ACC112 (cell line): ENCODE results near the gene NME7.
A peak's percentile ranks its signal among the peaks of the same experiment; 100 is the strongest.
"Not testable (repeated sequence)": the region's sequence is repeated elsewhere in the genome, so short reads cannot be mapped to it uniquely, and the experiment has no call there.

ENCODE experiments used
- H2AFZ ChIP-seq: fragments of 200-600 bp; sonication (generic); one replicate; pipeline ENCODE4 v1.6.0; 2017; ENCODE audit warnings: antibody characterized with exemption, low read length; ENCODE audit not compliant: unreplicated experiment
- H3K27ac ChIP-seq: fragments of 200-600 bp; sonication (generic); 2 replicates; pipeline ENCODE4 v1.5.1; 2014; ENCODE audit warnings: low read depth, mild to moderate bottlenecking, antibody characterized with exemption, low read length, moderate library complexity
- H3K27me3 ChIP-seq: fragments of 200-600 bp; sonication (generic); 2 replicates; pipeline ENCODE4 v1.6.1; 2014; ENCODE audit warnings: mild to moderate bottlenecking, antibody characterized with exemption, low read length, moderate library complexity, mixed read lengths; ENCODE audit not compliant: insufficient read depth
- H3K36me3 ChIP-seq: fragments of 200-600 bp; sonication (generic); 2 replicates; pipeline ENCODE4 v1.6.1; 2016; ENCODE audit warnings: mild to moderate bottlenecking, antibody characterized with exemption, low read length, moderate library complexity, mixed read lengths; ENCODE audit not compliant: insufficient read depth
- H3K4me1 ChIP-seq: fragments of 200-600 bp; sonication (generic); one replicate; pipeline ENCODE4 v1.6.1; 2016; ENCODE audit warnings: low read length, mixed read lengths; ENCODE audit not compliant: insufficient read depth, unreplicated experiment, control insufficient read depth
- H3K4me3 ChIP-seq: fragments of 200-600 bp; sonication (generic); 2 replicates; pipeline ENCODE4 v1.5.1; 2014; ENCODE audit warnings: mild to moderate bottlenecking, low read depth, low read length
- H3K79me2 ChIP-seq: fragments of 200-600 bp; sonication (generic); one replicate; pipeline ENCODE4 v1.6.0; 2016; ENCODE audit warnings: low read length; ENCODE audit not compliant: control insufficient read depth, unreplicated experiment, insufficient read depth

Gene NME7

GRCh38 chr1:169342096-169342495 lies 25.5 kb downstream of the NME7 start:
- not testable (repeated sequence) for H3K27ac ChIP-seq, H2AFZ ChIP-seq, H3K4me1 ChIP-seq, H3K27me3 ChIP-seq, H3K79me2 ChIP-seq, H3K36me3 ChIP-seq, H3K4me3 ChIP-seq

DNA sequence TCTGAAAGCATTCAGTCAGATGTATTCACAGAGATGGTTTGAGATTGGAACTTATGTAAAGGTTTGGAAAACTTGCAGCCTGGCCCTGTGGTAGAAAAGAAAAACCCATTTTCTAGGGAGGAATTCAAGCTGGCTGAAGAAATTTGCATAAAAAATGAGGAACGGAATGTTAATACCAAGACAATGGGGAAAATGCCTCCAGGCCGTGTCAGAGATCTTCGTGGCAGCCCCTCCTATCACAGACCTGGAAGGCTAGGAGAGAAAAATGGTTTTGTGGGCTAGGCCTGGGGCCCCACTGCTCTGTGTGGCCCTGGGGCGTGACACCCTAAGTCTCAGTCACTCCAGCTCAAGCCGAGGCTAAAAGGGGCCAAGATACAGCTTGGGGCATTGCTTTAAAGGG lies 26.7 kb downstream of the NME7 start:
- Histone ChIP-seq H3K36me3 (no peaks in the 10 kb centered on the region), H3K79me2 (peaks cover 4% of the 10 kb centered on the region), H3K4me3 (no peak overlapping the region), H3K27ac (no peak overlapping the region), H3K27me3 (no peaks in the 10 kb centered on the region), H3K4me1 (no peaks in the 10 kb centered on the region), H2AFZ (no peak overlapping the region)

DNA sequence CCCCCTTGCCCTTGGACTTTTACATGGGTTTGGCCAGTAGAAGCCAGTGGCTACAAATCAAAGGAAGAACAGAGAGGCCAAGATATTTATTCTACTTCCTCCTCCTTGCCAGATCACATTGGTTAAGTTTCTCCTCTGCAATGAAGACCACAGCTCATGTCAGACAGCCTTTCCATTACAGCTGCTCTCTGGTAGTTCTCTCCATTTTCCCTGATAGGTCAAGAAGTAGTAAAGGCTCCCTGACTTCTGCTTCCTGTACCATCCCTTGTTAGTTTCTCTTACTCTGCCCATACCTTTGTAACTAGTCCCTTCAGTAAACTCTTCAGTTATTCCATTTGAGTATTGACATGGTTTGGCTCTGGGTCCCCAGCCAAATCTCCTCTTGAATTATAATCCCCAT lies 27.8 kb downstream of the NME7 start:
- no peaks in the 10 kb centered on the region for H3K4me1 ChIP-seq
- no peak overlapping the region for H3K4me3 ChIP-seq
- H3K27ac ChIP-seq, result no peak overlapping the region
- no peaks in the 10 kb centered on the region for H3K36me3 ChIP-seq
- no peaks in the 10 kb centered on the region for H3K27me3 ChIP-seq
- no peak overlapping the region for H2AFZ ChIP-seq
- peaks cover 4% of the 10 kb centered on the region for H3K79me2 ChIP-seq

DNA sequence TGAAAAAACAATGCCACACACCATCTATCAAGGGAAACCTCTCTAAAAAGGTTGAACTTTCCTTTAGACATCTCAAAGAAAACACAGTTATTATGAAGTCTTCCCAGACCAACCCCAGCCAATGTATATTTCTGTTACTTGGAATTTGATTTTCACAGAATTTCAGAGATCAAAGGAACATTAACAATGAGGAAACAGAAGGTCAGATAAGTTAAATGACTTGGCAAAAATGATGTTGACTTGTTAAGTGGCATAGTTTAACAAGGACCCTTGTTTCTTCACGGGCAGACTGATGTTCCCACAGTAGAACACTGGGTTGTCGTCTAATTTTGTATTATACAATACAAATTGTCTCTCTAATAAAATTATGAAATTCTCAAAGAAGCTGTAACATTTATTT lies 29.0 kb downstream of the NME7 start:
- no peak overlapping the region for H3K4me3 ChIP-seq
- no peak overlapping the region for H2AFZ ChIP-seq
- H3K79me2 ChIP-seq, result peaks cover 4% of the 10 kb centered on the region
- no peaks in the 10 kb centered on the region for H3K4me1 ChIP-seq
- no peaks in the 10 kb centered on the region for H3K27me3 ChIP-seq
- no peak overlapping the region for H3K27ac ChIP-seq
- no peaks in the 10 kb centered on the region for H3K36me3 ChIP-seq

DNA sequence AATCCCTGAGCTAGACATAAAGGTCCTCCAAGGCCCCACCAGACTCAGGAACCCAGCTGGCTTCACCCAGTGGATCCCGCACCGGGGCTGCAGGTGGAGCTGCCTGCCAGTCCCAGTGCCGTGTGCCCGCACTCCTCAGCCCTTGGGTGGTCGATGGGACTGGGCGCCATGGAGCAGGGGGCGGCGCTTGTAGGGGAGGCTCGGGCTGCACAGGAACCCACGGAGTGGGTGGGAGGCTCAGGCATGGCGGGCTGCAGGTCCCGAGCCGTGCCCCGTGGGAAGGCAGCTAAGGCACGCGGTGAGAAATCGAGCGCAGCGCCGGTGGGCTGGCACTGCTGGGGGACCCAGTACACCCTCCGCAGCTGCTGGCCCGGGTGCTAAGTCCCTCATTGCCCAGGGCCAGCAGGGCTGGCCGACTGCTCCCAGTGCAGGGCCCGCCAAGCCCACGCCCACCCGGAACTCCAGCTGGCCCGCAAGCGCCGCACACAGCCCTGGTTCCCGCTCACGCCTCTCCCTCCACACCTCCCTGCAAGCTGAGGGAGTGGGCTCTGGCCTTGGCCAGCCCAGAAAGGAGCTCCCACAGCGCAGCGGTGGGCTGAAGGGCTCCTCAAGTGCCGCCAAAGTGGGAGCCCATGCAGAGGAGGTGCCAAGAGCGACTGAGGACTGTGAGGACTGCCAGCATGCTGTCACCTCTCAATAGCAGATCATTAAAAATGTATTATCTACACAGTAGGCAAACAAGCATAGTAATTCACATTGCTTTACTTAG lies 30.5 kb downstream of the NME7 start:
- H3K79me2 ChIP-seq, H3K27ac ChIP-seq, H3K4me3 ChIP-seq, H3K36me3 ChIP-seq, H3K27me3 ChIP-seq, H3K4me1 ChIP-seq, H2AFZ ChIP-seq: not testable (repeated sequence)

DNA sequence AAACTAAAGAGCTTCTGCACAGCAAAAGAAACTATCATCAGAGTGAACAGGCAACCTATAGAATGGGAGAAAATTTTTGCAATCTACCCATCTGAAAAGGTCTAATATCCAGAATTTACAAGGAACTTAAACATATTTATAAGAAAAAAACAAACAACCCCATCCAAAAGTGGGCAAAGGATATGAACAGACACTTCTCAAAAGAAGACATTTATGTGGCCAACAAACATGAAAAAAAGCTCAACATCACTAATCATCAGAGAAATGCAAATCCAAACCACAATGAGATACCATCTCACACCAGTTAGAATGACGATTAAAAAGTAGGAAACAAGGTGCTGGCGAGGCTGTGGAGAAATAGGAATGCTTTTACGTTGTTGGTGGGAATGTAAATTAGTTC lies 32.9 kb downstream of the NME7 start:
- H3K4me3 ChIP-seq, H3K27ac ChIP-seq, H2AFZ ChIP-seq, H3K79me2 ChIP-seq, H3K36me3 ChIP-seq, H3K27me3 ChIP-seq, H3K4me1 ChIP-seq: not testable (repeated sequence)

DNA sequence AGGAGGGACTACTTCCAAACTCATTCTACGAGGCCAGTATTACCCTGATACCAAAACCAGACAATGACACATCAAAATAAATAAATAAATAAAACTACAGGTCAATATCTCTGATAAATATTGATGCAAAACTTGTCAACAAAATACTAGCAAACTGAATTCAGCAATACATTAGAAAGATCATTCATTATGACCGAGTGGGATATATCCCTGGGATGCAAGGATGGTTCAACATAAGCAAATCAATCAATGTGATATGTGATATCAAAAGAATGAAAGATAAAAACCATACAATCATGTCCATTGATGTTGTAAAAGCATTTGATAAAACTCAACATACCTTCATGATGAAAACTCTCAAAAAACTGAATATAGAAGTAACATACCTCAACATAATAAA lies 36.7 kb downstream of the NME7 start:
- no peak overlapping the region for H3K27ac ChIP-seq
- H3K27me3 ChIP-seq, result no peaks in the 10 kb centered on the region
- H3K4me1 ChIP-seq, result peaks cover 13% of the 10 kb centered on the region
- no peak overlapping the region for H3K4me3 ChIP-seq
- 0 out of 2 replicates have a peak, but pooled peaks cover 5% of the 10 kb centered on the region for H3K36me3 ChIP-seq
- peaks cover 16% of the 10 kb centered on the region for H3K79me2 ChIP-seq
- no peak overlapping the region for H2AFZ ChIP-seq

DNA sequence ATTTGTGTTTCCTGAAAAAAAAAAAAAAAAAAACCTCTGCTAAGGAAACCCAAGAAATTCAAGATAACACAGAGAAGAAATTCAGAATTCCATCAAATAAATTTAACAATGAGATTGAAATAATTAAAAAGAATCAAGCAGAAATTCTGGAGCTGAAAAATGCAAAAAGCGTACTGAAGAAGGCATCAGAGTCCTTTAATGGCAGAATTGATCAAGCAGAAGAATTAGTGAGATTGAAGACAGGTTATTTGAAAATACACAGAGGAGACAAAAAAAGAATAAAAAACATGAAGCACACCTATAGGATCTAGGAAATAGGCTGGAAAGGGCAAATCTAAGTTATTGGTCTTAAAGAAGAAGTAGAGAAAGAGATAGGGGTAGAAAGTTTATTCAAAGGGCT lies 38.2 kb downstream of the NME7 start:
- Histone ChIP-seq H3K4me3 (no peak overlapping the region), H3K27me3 (no peaks in the 10 kb centered on the region), H3K79me2 (peaks cover 16% of the 10 kb centered on the region), H2AFZ (no peak overlapping the region), H3K4me1 (peaks cover 13% of the 10 kb centered on the region), H3K36me3 (0 out of 2 replicates have a peak, but pooled peaks cover 5% of the 10 kb centered on the region), H3K27ac (no peak overlapping the region)

DNA sequence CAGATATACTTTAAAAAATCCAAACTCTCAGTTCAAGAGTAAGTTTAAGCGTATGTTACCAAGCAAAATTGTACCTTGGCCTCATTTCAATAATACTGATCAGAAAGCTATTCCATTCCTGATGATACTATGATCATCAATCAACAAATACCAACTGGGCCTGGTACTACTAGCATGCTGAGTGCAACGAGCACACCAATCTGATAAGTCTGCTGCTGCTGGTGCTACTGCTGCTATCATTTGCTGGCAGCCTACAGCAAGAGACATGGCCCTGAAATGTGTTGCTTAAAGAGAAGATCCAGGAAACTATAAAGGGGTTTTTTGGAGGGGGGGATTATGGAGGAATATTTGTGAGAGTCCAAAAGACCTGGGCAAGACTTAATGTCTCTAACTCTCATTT lies 39.7 kb downstream of the NME7 start:
- 0 out of 2 replicates have a peak, but pooled peaks cover 5% of the 10 kb centered on the region for H3K36me3 ChIP-seq
- H3K4me3 ChIP-seq, result no peak overlapping the region
- H3K27ac ChIP-seq, result no peak overlapping the region
- H3K27me3 ChIP-seq, result no peaks in the 10 kb centered on the region
- H2AFZ ChIP-seq, result no peak overlapping the region
- peaks cover 16% of the 10 kb centered on the region for H3K79me2 ChIP-seq
- H3K4me1 ChIP-seq, result peaks cover 13% of the 10 kb centered on the region

DNA sequence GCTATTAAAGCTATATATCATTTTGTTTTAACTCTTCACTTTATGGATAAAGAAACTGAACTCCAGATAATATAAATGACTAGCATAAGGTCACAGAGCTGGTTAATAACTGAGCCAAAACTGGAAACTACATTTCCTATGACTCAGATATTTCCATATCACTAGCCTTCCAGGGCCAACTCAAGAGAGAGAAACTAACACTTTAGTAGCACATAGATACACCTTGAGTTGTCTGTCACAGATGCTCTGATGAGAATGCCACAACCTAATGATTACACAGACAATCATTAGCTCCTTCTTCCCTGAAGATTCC lies 40.7 kb downstream of the NME7 start:
- Histone ChIP-seq H2AFZ (no peak overlapping the region), H3K79me2 (peaks cover 12% of the 10 kb centered on the region), H3K27me3 (no peaks in the 10 kb centered on the region), H3K4me3 (no peak overlapping the region), H3K36me3 (0 out of 2 replicates have a peak, but pooled peaks cover 5% of the 10 kb centered on the region), H3K27ac (peak overlapping the region; percentile 23; the same call in 1 of the 2 replicates), H3K4me1 (peaks cover 13% of the 10 kb centered on the region)

DNA sequence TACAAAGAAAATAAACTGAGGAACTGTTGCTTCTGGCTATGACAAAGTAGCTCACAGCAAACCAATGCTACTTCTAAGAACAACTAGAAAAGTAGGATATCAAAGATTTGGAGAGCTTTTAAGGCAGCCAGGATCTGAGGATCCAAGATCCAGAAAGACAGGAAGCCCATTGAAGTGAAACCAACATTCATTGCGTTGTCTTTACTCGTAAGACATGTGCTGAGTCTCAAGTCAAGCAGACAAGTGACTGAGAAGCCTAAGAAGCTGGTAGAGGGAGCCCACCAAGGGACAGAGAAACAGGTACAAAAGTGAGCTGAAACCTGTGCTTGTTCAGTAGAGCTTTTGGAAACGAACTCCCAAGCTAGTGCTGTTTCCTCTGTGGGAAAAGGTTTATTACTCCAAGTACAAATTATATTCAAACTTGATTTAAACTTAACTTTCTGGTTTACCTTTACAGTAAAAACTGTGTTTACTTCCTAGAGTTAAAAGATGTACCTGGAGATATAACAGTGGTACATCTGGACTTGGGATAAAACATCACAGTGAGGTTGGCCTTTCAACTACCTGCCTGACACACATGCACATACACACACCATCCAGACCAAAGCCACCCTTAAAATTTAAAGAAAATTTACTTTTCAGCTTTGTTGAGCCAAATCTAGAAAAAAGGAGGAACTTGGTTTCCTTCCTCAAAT lies 41.2 kb downstream of the NME7 start:
- no peak overlapping the region for H3K4me3 ChIP-seq
- H3K79me2 ChIP-seq, result peaks cover 11% of the 10 kb centered on the region
- H2AFZ ChIP-seq, result no peak overlapping the region
- H3K27ac ChIP-seq, result peak overlapping the region; percentile 23; the same call in 1 of the 2 replicates
- H3K4me1 ChIP-seq, result peaks cover 17% of the 10 kb centered on the region
- no peaks in the 10 kb centered on the region for H3K27me3 ChIP-seq
- 0 out of 2 replicates have a peak, but pooled peaks cover 5% of the 10 kb centered on the region for H3K36me3 ChIP-seq
